ENCODE data around the gene GUCD1. TPM values are rescaled to one million over a fixed set of nuclear protein-coding genes. Genes with fewer than 3 reads are reported as not detected.

The GUCD1 gene
- total RNA-seq, 1 donor, result 166 TPM

DNA sequence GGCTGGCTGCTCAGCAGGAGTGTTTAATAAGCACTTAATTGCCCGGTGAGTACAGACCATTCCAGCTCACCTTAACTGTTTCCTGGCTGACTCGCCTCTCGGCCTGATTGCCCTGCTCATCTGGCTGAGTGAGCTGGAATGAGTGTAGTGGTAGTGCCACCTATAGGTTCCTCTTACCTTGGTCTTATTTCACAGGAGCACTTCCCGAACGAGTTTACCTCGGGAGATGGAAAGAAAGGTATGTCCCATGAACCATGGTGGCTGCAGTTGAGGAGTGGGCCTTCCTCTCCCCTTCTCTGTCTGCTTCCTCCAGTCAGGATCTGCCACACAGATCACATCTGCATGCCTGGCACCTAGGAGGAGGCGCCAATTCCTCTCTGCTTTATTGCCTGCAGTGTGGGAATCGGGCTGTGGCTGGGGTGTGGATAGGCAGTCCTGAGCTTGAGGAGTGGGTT lies 33.1 kb downstream of the GUCD1 start:
- H3K4me3 ChIP-seq (ENCODE audit: low read depth, low read length), result no peak overlapping the region
- TF ChIP-seq, protein P1, sequence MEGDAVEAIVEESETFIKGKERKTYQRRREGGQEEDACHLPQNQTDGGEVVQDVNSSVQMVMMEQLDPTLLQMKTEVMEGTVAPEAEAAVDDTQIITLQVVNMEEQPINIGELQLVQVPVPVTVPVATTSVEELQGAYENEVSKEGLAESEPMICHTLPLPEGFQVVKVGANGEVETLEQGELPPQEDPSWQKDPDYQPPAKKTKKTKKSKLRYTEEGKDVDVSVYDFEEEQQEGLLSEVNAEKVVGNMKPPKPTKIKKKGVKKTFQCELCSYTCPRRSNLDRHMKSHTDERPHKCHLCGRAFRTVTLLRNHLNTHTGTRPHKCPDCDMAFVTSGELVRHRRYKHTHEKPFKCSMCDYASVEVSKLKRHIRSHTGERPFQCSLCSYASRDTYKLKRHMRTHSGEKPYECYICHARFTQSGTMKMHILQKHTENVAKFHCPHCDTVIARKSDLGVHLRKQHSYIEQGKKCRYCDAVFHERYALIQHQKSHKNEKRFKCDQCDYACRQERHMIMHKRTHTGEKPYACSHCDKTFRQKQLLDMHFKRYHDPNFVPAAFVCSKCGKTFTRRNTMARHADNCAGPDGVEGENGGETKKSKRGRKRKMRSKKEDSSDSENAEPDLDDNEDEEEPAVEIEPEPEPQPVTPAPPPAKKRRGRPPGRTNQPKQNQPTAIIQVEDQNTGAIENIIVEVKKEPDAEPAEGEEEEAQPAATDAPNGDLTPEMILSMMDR (IDR thresholded peaks at IDR 0.05; ENCODE audit: insufficient read depth, low read depth, low read length), result peak; percentile 52
- peak; percentile 48 for DNase-seq (ENCODE audit: low read depth)

DNA sequence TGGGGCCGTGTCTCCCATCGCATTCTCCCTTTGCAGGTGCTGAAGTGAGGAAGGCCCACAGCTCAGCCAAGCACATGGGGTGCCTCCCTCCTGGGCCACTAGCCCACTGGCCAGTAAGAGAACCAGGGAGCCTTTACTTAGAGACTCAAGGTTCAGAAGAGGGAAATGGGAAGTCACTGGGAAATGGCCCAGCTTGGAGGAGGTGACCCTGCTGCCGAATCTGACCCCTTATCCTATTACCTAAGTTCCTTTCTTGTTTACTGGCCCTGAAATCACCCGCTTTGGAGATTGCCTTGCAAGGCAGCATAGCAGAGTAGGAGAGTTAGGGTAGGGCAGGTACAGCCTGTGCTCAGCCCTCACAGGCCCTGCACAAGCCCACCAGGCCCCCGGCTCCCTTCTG lies 35.4 kb downstream of the GUCD1 start:
- H3K4me3 ChIP-seq (ENCODE audit: low read depth, low read length), result no peak overlapping the region
- TF ChIP-seq, protein P1 (IDR thresholded peaks at IDR 0.05; ENCODE audit: insufficient read depth, low read depth, low read length), result no peak
- no peak for DNase-seq (ENCODE audit: low read depth)

DNA sequence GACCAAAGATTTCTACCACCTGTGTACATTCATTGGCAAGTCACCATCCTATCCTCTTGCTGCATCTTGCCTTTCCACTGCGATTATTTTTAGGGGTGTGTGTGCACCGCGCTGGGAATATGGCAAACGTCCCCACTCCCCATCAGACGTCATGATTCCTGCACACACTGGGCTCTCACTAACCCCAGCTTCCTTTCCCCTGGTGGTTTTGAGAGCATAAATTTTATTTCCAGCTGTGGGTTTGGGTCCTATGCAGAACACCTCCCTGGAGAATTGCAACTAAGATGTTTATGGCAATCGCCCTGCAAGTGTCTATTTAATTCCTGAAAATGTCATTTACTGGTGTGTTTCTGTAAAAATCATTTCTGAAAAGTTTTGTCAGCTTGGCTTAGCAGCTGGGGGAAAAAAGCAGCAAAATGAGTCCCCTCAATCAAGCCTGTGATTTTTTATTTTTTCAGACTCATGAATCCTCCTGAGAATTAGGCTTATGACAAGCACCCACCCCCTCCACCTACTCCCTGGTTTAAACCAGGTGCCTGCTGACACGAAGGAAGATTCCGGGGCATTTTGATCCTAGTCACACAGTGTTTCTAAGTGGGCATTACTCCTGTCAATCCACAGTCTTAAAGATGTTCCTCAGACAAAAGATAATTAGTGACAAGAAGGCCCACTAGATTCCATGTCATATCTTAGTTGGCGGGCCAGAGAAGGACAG lies 36.0 kb downstream of the GUCD1 start:
- TF ChIP-seq, protein P1 (IDR thresholded peaks at IDR 0.05; ENCODE audit: insufficient read depth, low read depth, low read length), result no peak
- H3K4me3 ChIP-seq (ENCODE audit: low read depth, low read length), result no peak overlapping the region
- DNase-seq (ENCODE audit: low read depth), result no peak

DNA sequence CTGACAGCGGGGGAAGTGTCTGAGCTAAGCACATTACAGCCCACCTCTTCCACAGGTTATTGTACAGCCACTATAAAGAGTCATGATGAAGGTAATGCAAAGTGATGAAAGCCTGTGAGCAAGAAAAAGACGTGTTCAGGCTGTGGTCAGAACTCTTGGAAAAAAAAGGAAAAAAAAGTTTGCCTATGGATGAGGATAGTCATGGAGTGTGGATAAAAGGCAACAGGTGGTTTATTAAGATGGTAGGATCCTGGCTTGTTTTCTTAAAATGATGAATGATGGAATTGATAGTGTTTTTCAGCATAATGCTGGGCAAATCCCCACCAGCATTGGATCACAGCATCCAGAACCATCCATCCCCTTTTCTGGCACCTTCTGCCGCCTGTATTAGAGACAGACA lies 36.7 kb downstream of the GUCD1 start:
- H3K4me3 ChIP-seq (ENCODE audit: low read depth, low read length), result no peak overlapping the region
- TF ChIP-seq, protein P1 (IDR thresholded peaks at IDR 0.05; ENCODE audit: insufficient read depth, low read depth, low read length), result no peak
- no peak for DNase-seq (ENCODE audit: low read depth)

DNA sequence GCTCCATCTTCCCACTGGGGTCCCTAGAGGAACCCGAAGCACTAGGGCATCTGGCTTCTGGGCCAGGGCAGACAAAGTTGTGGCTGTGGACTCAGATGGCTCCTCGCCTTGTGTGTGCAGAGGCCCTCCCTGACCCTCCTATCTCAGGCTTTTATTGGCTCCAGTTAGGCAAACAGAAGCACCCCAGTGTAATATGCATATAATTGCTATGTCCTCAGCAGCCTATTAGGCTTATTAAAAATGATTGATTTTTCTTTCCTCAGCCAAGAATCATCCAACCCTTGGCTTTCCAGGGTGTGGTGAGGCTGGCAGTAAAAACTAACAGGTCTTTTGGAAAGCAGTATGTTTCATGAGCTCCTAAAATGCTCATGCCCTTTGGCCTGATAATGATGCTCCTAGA lies 37.5 kb downstream of the GUCD1 start:
- TF ChIP-seq, protein P1 (IDR thresholded peaks at IDR 0.05; ENCODE audit: insufficient read depth, low read depth, low read length), result no peak
- DNase-seq (ENCODE audit: low read depth), result no peak
- H3K4me3 ChIP-seq (ENCODE audit: low read depth, low read length), result no peak overlapping the region

DNA sequence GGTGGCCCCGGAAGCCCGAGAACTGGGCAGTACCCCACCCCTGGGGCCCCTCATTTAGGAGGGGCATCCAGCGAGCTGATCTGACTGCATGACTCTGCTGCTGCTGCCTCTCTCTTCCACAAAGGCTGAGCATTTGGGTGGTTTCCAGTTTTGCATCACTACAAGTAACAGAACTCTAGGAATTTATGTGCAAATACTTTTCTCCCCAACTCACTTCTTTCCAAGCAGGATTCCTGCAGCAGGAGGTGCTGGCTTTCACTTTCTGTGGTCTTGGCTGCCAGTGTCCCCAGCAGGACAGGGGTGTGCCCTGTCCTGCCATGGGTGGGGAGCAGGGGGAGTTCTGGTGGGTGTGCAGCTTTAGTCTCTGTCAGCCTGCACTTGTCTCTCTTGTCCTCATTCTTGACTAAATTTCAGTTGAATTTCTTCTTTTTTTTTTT lies 38.6 kb downstream of the GUCD1 start:
- H3K4me3 ChIP-seq (ENCODE audit: low read depth, low read length), result peak overlapping the region; percentile 23
- TF ChIP-seq, protein P1 (IDR thresholded peaks at IDR 0.05; ENCODE audit: insufficient read depth, low read depth, low read length), result no peak
- peak; percentile 84 for DNase-seq (ENCODE audit: low read depth)

DNA sequence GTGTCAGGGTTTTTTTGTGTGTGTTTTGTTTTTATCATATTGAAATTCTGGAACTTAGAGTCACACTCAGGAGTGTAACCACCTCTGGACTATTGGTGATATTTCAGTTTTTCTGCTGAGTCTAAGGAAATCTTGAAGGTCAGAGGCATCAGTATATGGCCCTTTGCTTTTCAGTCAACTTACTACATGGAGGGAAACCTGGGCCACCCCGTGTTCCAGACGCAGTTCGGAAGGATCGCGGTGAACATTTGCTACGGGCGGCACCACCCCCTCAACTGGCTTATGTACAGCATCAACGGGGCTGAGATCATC lies 40.0 kb downstream of the GUCD1 start:
- DNase-seq (ENCODE audit: low read depth), result no peak
- TF ChIP-seq, protein P1 (IDR thresholded peaks at IDR 0.05; ENCODE audit: insufficient read depth, low read depth, low read length), result no peak
- no peak overlapping the region for H3K4me3 ChIP-seq (ENCODE audit: low read depth, low read length)

Data from fibroblast of villous mesenchyme (primary cell).